SK-MEL-5 (cell line): ENCODE measurements around the gene ELL. TPM values are rescaled to one million over a fixed set of nuclear protein-coding genes. Genes with fewer than 3 reads are reported as not detected.

Experiments
- DNase-seq: peaks from one replicate; pipeline ENCODE4 v3.0.0-alpha.2; 2016; ENCODE audit warnings: low read depth, low spot score
- in situ Hi-C: cut with HindIII; loops from 2 replicates; pipeline ENCODE4 v1.10.0; 2016; ENCODE audit warnings: low sequenced_read_pairs, high pct_unique_total_duplicates, low pct_unique_long_range_greater_than_20kb
- total RNA-seq: library from RNA; depleted of rRNA; stranded (reverse); fragments of >200 nt; shearing (Covaris generic); gene quantifications from 2 replicates; pipeline ENCODE4 v1.2.3, GENCODE V29; 2014

Gene ELL
- total RNA-seq, 1 experiment from 2014 or later: 4.0 TPM

GRCh38 chr19:18465214-18465963, 56.5 kb downstream of the ELL start:
- in situ Hi-C loops: no loop called here

GRCh38 chr19:18464646-18465045, 57.2 kb downstream of the ELL start:
- in situ Hi-C loops: no loop called here
- DNase-seq: no peak

More at GRCh38 chr19:18465214-18465963, 56.5 kb downstream of the ELL start:
- no peak for DNase-seq

- in situ Hi-C loops: no loop called here
- DNase-seq: no peak
Observed at GRCh38 chr19:18461471-18461870, 60.4 kb downstream of the ELL start.

GRCh38 chr19:18460900-18461299, 61.0 kb downstream of the ELL start:
- in situ Hi-C loops: no loop called here
- DNase-seq: no peak

- in situ Hi-C loops: no loop called here
- no peak for DNase-seq
Observed at GRCh38 chr19:18457483-18458331, 64.2 kb downstream of the ELL start.

- no peak for DNase-seq
- in situ Hi-C loops: no loop called here
Observed at GRCh38 chr19:18456974-18457373, 64.9 kb downstream of the ELL start.

GRCh38 chr19:18456279-18456678, 65.6 kb downstream of the ELL start:
- in situ Hi-C loops: no loop called here

GRCh38 chr19:18453269-18454024, 68.4 kb downstream of the ELL start:
- no peak for DNase-seq
- in situ Hi-C loops: no loop called here

More at GRCh38 chr19:18456279-18456678, 65.6 kb downstream of the ELL start:
- no peak for DNase-seq

- no peak for DNase-seq
- in situ Hi-C loops: no loop called here
Observed at GRCh38 chr19:18452386-18452785, 69.5 kb downstream of the ELL start.

- DNase-seq: peak; percentile 64
- in situ Hi-C loops: no loop called here
Observed at GRCh38 chr19:18450931-18451836, 70.7 kb downstream of the ELL start.

- in situ Hi-C loops: no loop called here
- no peak for DNase-seq
Observed at GRCh38 chr19:18450021-18450930, 71.6 kb downstream of the ELL start.

GRCh38 chr19:18449552-18449951, 72.3 kb downstream of the ELL start:
- in situ Hi-C loops: no loop called here
- DNase-seq: no peak

GRCh38 chr19:18446811-18447359, 75.0 kb downstream of the ELL start:
- in situ Hi-C loops: no loop called here
- no peak for DNase-seq

- DNase-seq: no peak
- in situ Hi-C loops: no loop called here
Observed at GRCh38 chr19:18446145-18446810, 75.6 kb downstream of the ELL start.

GRCh38 chr19:18445262-18445948, 76.5 kb downstream of the ELL start:
- in situ Hi-C loops: no loop called here
- no peak for DNase-seq
